Measurements from ENCODE around the gene YIPF3. TPM values are rescaled to one million over a fixed set of nuclear protein-coding genes. Genes with fewer than 3 reads are reported as not detected.

Gene YIPF3
- polyA plus RNA-seq, 1 of the 3 experiments (the other 2 are of a cell fraction) = 219 TPM

- CTCF ChIA-PET = interaction anchor here (0.9 kb wide), 1 partner anchor 26 kb away, joined by 3 read pairs; no protein-coding TSS in a partner anchor
- 94% methylated on average over 2 of the region's 2 CpGs for WGBS (ENCODE audit: low lambda C conversion rate)
Observed at GRCh38 chr6:43481075-43481474, 35.7 kb downstream of the YIPF3 start.

GRCh38 chr6:43478008-43478372, 38.7 kb downstream of the YIPF3 start:
- TF ChIP-seq MAX (IDR thresholded peaks at IDR 0.05; ENCODE audit: low read depth) (no peak), FOXJ3 (CRISPR knock-in tag; IDR thresholded peaks at IDR 0.05) (no peak), NFIC (IDR thresholded peaks at IDR 0.05; ENCODE audit: borderline replicate concordance) (no peak), EZH2phosphoT487 (IDR thresholded peaks at IDR 0.05; ENCODE audit: borderline replicate concordance, low read depth) (no peak), FOXM1 (IDR thresholded peaks at IDR 0.05; ENCODE audit: low read depth) (no peak), TEAD4 (IDR thresholded peaks at IDR 0.05; ENCODE audit: borderline replicate concordance, insufficient read depth) (no peak), USF2 (IDR thresholded peaks at IDR 0.05; ENCODE audit: borderline replicate concordance, low read depth, low read length) (no peak), CTCF (IDR thresholded peaks at IDR 0.05) (no peak), YY1 (IDR thresholded peaks at IDR 0.05; ENCODE audit: low read depth) (no peak), GATA2 (CRISPR knock-in tag; IDR thresholded peaks at IDR 0.05) (no peak)
- Histone ChIP-seq H3K9me2 (no peaks in the 10 kb centered on the region), H3K27ac (ENCODE audit: low read depth in 2 of 2, low read length in 1 of 2) (peak overlapping the region; percentile 40 to 65; a peak in 2 of 4 replicates), H3K9me3 (no peaks in the 10 kb centered on the region), H3K4me2 (peak overlapping the region; percentile 77), H3K4me1 (ENCODE audit: control insufficient read depth in 1 of 2, insufficient read depth in 2 of 2, low read depth in 1 of 2, low read length in 1 of 2) (peaks cover 10 to 15% of the 10 kb centered on the region in 2 experiments; a peak in 3 of 4 replicates), H3F3A (replicated peaks; ENCODE audit: insufficient read depth) (no peaks in the 10 kb centered on the region), H4K20me1 (ENCODE audit: insufficient read depth) (no peaks in the 10 kb centered on the region), H3K9ac (peak overlapping the region; percentile 79), H3K79me2 (ENCODE audit: insufficient read depth) (peaks cover 51% of the 10 kb centered on the region), H3K36me3 (replicated peaks in 1 of 2; ENCODE audit: control insufficient read depth in 1 of 2, insufficient read depth in 2 of 2, low read length in 1 of 2) (peaks cover 0 to 2% of the 10 kb centered on the region in 2 experiments), H2AFZ (ENCODE audit: low read depth) (0 out of 2 replicates have a peak overlapping the region, but pooled peaks have one; percentile 6), H3K27me3 (ENCODE audit: insufficient read depth) (no peaks in the 10 kb centered on the region), H3K4me3 (ENCODE audit: low read depth in 2 of 2, low read length in 1 of 2) (peak overlapping the region; percentile 60 to 65)
- no peak for DNase-seq
- ChIA-PET POLR2A (interaction anchor here (0.6 to 1.5 kb wide), 9 partner anchors 8 to 602 kb away, joined by 3 to 5 read pairs (median 3); no protein-coding TSS in a partner anchor), CTCF (interaction anchor here (1.2 to 3.9 kb wide), 6 partner anchors 9 to 29 kb away, joined by 3 to 23 read pairs (median 4); no protein-coding TSS in a partner anchor)
- whole genome bisulfite sequencing (ENCODE audit: low lambda C conversion rate) = 4% methylated on average over 3 of the region's 3 CpGs

More at GRCh38 chr6:43481075-43481474, 35.7 kb downstream of the YIPF3 start:
- Histone ChIP-seq H3K27me3 (ENCODE audit: insufficient read depth) (no peaks in the 10 kb centered on the region), H2AFZ (ENCODE audit: low read depth) (no peak overlapping the region), H3K4me1 (ENCODE audit: control insufficient read depth in 1 of 2, insufficient read depth in 2 of 2, low read depth in 1 of 2, low read length in 1 of 2) (peaks cover 10 to 15% of the 10 kb centered on the region in 2 experiments; a peak in 3 of 4 replicates), H3K4me3 (ENCODE audit: low read depth in 2 of 2, low read length in 1 of 2) (no peak overlapping the region), H3K27ac (ENCODE audit: low read depth in 2 of 2, low read length in 1 of 2) (no peak overlapping the region), H3F3A (replicated peaks; ENCODE audit: insufficient read depth) (no peaks in the 10 kb centered on the region), H4K20me1 (ENCODE audit: insufficient read depth) (no peaks in the 10 kb centered on the region), H3K9ac (no peak overlapping the region), H3K9me3 (no peaks in the 10 kb centered on the region), H3K4me2 (no peak overlapping the region), H3K79me2 (ENCODE audit: insufficient read depth) (peaks cover 78% of the 10 kb centered on the region), H3K36me3 (replicated peaks in 1 of 2; ENCODE audit: control insufficient read depth in 1 of 2, insufficient read depth in 2 of 2, low read length in 1 of 2) (peaks cover 0 to 2% of the 10 kb centered on the region in 2 experiments), H3K9me2 (no peaks in the 10 kb centered on the region)
- TF ChIP-seq RAD21 (IDR thresholded peaks at IDR 0.05; ENCODE audit: low read length) (no peak), GATA2 (CRISPR knock-in tag; IDR thresholded peaks at IDR 0.05) (no peak)
- POLR2A ChIA-PET = interaction anchor here (1.2 kb wide), 1 partner anchor 9 kb away, joined by 3 read pairs; no protein-coding TSS in a partner anchor
- DNase-seq = no peak

Data from SK-N-SH (cell line).